ENCODE data around the gene WDR91.

The WDR91 gene

GRCh38 chr7:135251496-135252391 lies 40.4 kb upstream of the WDR91 start:
- no peak overlapping the region for H3K4me3 ChIP-seq (ENCODE audit: low read depth, low read length)
- in situ Hi-C loops (cut with HindIII; ENCODE audit: low sequenced_read_pairs): no loop called here
- no peak for DNase-seq (ENCODE audit: low read depth)
- TF ChIP-seq CTCF (IDR thresholded peaks at IDR 0.05; ENCODE audit: low read depth, low read length, missing control alignments): no peak

- no peak for TF ChIP-seq CTCF (IDR thresholded peaks at IDR 0.05; ENCODE audit: low read depth, low read length, missing control alignments)
Measured at GRCh38 chr7:135248546-135248945, 37.2 kb upstream of the WDR91 start.

GRCh38 chr7:135247746-135248471 lies 36.6 kb upstream of the WDR91 start:
- no peak overlapping the region for H3K4me3 ChIP-seq (ENCODE audit: low read depth, low read length)
- in situ Hi-C loops (cut with HindIII; ENCODE audit: low sequenced_read_pairs): no loop called here
- no peak for TF ChIP-seq CTCF (IDR thresholded peaks at IDR 0.05; ENCODE audit: low read depth, low read length, missing control alignments)
- DNase-seq (ENCODE audit: low read depth): no peak

More at GRCh38 chr7:135248546-135248945, 37.2 kb upstream of the WDR91 start:
- no peak for DNase-seq (ENCODE audit: low read depth)
- in situ Hi-C loops (cut with HindIII; ENCODE audit: low sequenced_read_pairs): no loop called here
- H3K4me3 ChIP-seq (ENCODE audit: low read depth, low read length): no peak overlapping the region

GRCh38 chr7:135246191-135246825 lies 35.0 kb upstream of the WDR91 start:
- TF ChIP-seq CTCF (IDR thresholded peaks at IDR 0.05; ENCODE audit: low read depth, low read length, missing control alignments): no peak
- H3K4me3 ChIP-seq (ENCODE audit: low read depth, low read length): no peak overlapping the region
- DNase-seq (ENCODE audit: low read depth): no peak
- in situ Hi-C loops (cut with HindIII; ENCODE audit: low sequenced_read_pairs): no loop called here

- TF ChIP-seq CTCF (IDR thresholded peaks at IDR 0.05; ENCODE audit: low read depth, low read length, missing control alignments): no peak
- in situ Hi-C loops (cut with HindIII; ENCODE audit: low sequenced_read_pairs): no loop called here
- no peak overlapping the region for H3K4me3 ChIP-seq (ENCODE audit: low read depth, low read length)
- DNase-seq (ENCODE audit: low read depth): no peak
Measured at GRCh38 chr7:135245226-135246190, 34.2 kb upstream of the WDR91 start.

Measured in astrocyte of the cerebellum (primary cell).